ENCODE results near the gene C2orf80. TPM values are rescaled to one million over a fixed set of nuclear protein-coding genes. Genes with fewer than 3 reads are reported as not detected.
A peak's percentile ranks its signal among the peaks of the same experiment; 100 is the strongest.

Gene C2orf80
- total and polyA plus RNA-seq, 9 of the 15 experiments (the other 6 are each of a cell fraction or from before 2014, with no cell fraction given) = not detected

DNA sequence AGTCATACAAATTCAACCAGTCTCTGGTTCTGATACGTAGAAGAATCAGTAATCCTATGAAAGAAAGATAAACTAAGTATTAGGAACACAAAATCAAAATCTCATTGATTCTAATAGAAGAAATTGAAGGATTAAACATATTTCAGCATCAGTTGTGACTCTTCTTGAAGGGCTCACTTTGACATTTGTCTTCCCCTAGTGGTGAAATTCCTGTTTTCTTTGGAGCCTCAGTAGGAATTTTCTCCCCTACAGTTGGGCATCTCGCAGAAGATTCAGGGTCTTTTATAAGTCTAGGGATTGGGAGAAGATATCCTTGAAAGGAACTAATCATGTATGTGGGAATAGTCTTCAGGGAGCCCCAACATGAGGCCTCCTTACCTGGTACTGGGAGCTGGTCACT, 41.0 kb downstream of the C2orf80 start:
- Histone ChIP-seq H3K4me3 (no peak overlapping the region), H3K36me3 (ENCODE audit: control insufficient read depth, insufficient read depth, low read length) (no peaks in the 10 kb centered on the region), H3K4me1 (replicated peaks in 1 of 2; ENCODE audit: control insufficient read depth in 2 of 2, insufficient read depth in 2 of 2, low read length in 2 of 2) (no peaks in the 10 kb centered on the region), H3K9me1 (ENCODE audit: control insufficient read depth, insufficient read depth, low read length) (no peaks in the 10 kb centered on the region), H3K79me2 (ENCODE audit: control insufficient read depth, insufficient read depth, low read length) (no peaks in the 10 kb centered on the region), H3K27me3 (ENCODE audit: control insufficient read depth in 2 of 2, insufficient read depth in 2 of 2, low read length in 2 of 2) (no peaks in the 10 kb centered on the region), H4K20me1 (replicated peaks; ENCODE audit: control insufficient read depth, insufficient read depth, low read length) (no peaks in the 10 kb centered on the region), H3K9me3 (replicated peaks; ENCODE audit: control insufficient read depth, insufficient read depth, low read depth, low read length) (no peaks in the 10 kb centered on the region), H2AFZ (ENCODE audit: low read depth, low read length) (no peak overlapping the region), H3K4me2 (ENCODE audit: insufficient read depth, low read length) (no peak overlapping the region), H3K9ac (ENCODE audit: insufficient read depth in 1 of 2, low read depth in 2 of 2, low read length in 2 of 2) (no peak overlapping the region), H3K27ac (ENCODE audit: extremely low read depth, low read depth, low read length) (no peak overlapping the region)
- no peak for TF ChIP-seq EP400 (IDR thresholded peaks at IDR 0.05)
- TF ChIP-seq, protein P1, sequence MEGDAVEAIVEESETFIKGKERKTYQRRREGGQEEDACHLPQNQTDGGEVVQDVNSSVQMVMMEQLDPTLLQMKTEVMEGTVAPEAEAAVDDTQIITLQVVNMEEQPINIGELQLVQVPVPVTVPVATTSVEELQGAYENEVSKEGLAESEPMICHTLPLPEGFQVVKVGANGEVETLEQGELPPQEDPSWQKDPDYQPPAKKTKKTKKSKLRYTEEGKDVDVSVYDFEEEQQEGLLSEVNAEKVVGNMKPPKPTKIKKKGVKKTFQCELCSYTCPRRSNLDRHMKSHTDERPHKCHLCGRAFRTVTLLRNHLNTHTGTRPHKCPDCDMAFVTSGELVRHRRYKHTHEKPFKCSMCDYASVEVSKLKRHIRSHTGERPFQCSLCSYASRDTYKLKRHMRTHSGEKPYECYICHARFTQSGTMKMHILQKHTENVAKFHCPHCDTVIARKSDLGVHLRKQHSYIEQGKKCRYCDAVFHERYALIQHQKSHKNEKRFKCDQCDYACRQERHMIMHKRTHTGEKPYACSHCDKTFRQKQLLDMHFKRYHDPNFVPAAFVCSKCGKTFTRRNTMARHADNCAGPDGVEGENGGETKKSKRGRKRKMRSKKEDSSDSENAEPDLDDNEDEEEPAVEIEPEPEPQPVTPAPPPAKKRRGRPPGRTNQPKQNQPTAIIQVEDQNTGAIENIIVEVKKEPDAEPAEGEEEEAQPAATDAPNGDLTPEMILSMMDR (IDR thresholded peaks at IDR 0.05 in 2 of 3, conservative IDR thresholded peaks at IDR 0.05 in 1 of 3; ENCODE audit: insufficient read depth in 2 of 3, low read depth in 1 of 3, low read length in 3 of 3) = peak in 1 of 3 experiments; percentile 9; a peak in 1 of 6 replicates
- ChIA-PET CTCF (ENCODE audit: low intra/inter-chr PET ratio) (interaction anchor here (0.6 kb wide), 1 partner anchor 215 kb away, joined by 3 read pairs; no protein-coding TSS in a partner anchor), POLR2A (no interaction called here)
- intact Hi-C loops (cut with micrococcal nuclease) = no loop called here
- 4% methylated on average over 2 of the region's 2 CpGs for WGBS (ENCODE audit: insufficient coverage, low coverage, missing lambda C conversion rate)
- FAIRE-seq (no peak), ATAC-seq (no peak), DNase-seq (ENCODE audit: extremely low read depth in 1 of 4, low spot score in 3 of 4) (no peak)
- in situ Hi-C loops (cut with MboI) = no loop called here
- no TSS peak for BruUV-seq (replicated peaks)

DNA sequence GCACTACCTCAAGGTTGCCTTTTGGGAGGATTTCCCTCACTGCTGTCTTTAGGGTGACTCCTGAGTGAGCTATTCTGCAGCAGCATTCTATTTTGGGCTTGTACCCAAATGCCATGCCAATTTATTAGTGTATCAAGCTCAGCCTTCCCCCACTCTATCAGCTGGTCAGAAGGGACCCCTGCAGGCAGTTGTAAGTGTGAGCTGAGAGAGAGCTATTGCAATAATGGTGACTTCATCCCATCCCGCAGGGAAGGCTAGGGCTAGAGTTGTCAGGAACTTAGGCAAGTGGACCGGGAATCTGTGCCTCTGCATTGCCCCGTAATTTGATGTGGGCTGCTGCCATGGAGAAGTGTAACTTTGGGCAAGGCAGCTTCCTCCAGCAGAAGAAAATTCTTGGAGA, 42.1 kb downstream of the C2orf80 start:
- no peak overlapping the region for H3K4me3 ChIP-seq
- no peaks in the 10 kb centered on the region for H3K79me2 ChIP-seq (ENCODE audit: control insufficient read depth, insufficient read depth, low read length)
- FAIRE-seq (no peak), DNase-seq (ENCODE audit: extremely low read depth in 1 of 4, low spot score in 3 of 4) (no peak), ATAC-seq (no peak)
- in situ Hi-C loops (cut with MboI) (no loop called here), intact Hi-C loops (cut with micrococcal nuclease) (no loop called here)
- 0% methylated on average over 2 of the region's 3 CpGs for WGBS (ENCODE audit: insufficient coverage, low coverage, missing lambda C conversion rate)
- no peaks in the 10 kb centered on the region for H3K27me3 ChIP-seq (ENCODE audit: control insufficient read depth in 2 of 2, insufficient read depth in 2 of 2, low read length in 2 of 2)
- H3K4me2 ChIP-seq (ENCODE audit: insufficient read depth, low read length) = no peak overlapping the region
- no peaks in the 10 kb centered on the region for H3K36me3 ChIP-seq (ENCODE audit: control insufficient read depth, insufficient read depth, low read length)
- ChIA-PET POLR2A (no interaction called here), CTCF (ENCODE audit: low intra/inter-chr PET ratio) (no interaction called here)
- no peaks in the 10 kb centered on the region for H4K20me1 ChIP-seq (replicated peaks; ENCODE audit: control insufficient read depth, insufficient read depth, low read length)
- H3K4me1 ChIP-seq (replicated peaks in 1 of 2; ENCODE audit: control insufficient read depth in 2 of 2, insufficient read depth in 2 of 2, low read length in 2 of 2) = no peaks in the 10 kb centered on the region
- H3K27ac ChIP-seq (ENCODE audit: extremely low read depth, low read depth, low read length) = no peak overlapping the region
- H3K9me1 ChIP-seq (ENCODE audit: control insufficient read depth, insufficient read depth, low read length) = no peaks in the 10 kb centered on the region
- BruUV-seq (replicated peaks) = no TSS peak
- no peak overlapping the region for H3K9ac ChIP-seq (ENCODE audit: insufficient read depth in 1 of 2, low read depth in 2 of 2, low read length in 2 of 2)
- H2AFZ ChIP-seq (ENCODE audit: low read depth, low read length) = no peak overlapping the region
- H3K9me3 ChIP-seq (replicated peaks; ENCODE audit: control insufficient read depth, insufficient read depth, low read depth, low read length) = no peaks in the 10 kb centered on the region
- TF ChIP-seq, protein P2, sequence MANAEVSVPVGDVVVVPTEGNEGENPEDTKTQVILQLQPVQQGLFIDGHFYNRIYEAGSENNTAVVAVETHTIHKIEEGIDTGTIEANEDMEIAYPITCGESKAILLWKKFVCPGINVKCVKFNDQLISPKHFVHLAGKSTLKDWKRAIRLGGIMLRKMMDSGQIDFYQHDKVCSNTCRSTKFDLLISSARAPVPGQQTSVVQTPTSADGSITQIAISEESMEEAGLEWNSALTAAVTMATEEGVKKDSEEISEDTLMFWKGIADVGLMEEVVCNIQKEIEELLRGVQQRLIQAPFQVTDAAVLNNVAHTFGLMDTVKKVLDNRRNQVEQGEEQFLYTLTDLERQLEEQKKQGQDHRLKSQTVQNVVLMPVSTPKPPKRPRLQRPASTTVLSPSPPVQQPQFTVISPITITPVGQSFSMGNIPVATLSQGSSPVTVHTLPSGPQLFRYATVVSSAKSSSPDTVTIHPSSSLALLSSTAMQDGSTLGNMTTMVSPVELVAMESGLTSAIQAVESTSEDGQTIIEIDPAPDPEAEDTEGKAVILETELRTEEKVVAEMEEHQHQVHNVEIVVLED (CRISPR knock-in tag; IDR thresholded peaks at IDR 0.05) = no peak
- TF ChIP-seq NR2F6 (CRISPR knock-in tag; IDR thresholded peaks at IDR 0.05) (no peak), PYGO2 (tag; IDR thresholded peaks at IDR 0.05) (no peak), HIVEP1 (CRISPR knock-in tag; IDR thresholded peaks at IDR 0.05) (no peak), TAL1 (IDR thresholded peaks at IDR 0.05) (no peak), MTA1 (IDR thresholded peaks at IDR 0.05; ENCODE audit: borderline replicate concordance) (no peak), RBM39 (optimal IDR thresholded peaks at IDR 0.05; ENCODE audit: low read depth, low read length) (no peak), OTX1 (CRISPR knock-in tag; IDR thresholded peaks at IDR 0.05) (no peak), KDM5B (IDR thresholded peaks at IDR 0.05; ENCODE audit: insufficient replicate concordance, low read depth, low read length) (no peak), BHLHE40 (IDR thresholded peaks at IDR 0.05; ENCODE audit: low read length) (no peak)
- TF ChIP-seq, protein P3, sequence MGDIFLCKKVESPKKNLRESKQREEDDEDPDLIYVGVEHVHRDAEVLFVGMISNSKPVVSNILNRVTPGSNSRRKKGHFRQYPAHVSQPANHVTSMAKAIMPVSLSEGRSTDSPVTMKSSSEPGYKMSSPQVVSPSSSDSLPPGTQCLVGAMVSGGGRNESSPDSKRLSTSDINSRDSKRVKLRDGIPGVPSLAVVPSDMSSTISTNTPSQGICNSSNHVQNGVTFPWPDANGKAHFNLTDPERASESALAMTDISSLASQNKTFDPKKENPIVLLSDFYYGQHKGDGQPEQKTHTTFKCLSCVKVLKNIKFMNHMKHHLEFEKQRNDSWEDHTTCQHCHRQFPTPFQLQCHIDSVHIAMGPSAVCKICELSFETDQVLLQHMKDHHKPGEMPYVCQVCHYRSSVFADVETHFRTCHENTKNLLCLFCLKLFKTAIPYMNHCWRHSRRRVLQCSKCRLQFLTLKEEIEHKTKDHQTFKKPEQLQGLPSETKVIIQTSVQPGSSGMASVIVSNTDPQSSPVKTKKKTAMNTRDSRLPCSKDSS (IDR thresholded peaks at IDR 0.05; ENCODE audit: low read depth, partially characterized antibody) = no peak

All from K562 (cell line).